ENCODE data around the gene THRB.

Gene THRB

DNA sequence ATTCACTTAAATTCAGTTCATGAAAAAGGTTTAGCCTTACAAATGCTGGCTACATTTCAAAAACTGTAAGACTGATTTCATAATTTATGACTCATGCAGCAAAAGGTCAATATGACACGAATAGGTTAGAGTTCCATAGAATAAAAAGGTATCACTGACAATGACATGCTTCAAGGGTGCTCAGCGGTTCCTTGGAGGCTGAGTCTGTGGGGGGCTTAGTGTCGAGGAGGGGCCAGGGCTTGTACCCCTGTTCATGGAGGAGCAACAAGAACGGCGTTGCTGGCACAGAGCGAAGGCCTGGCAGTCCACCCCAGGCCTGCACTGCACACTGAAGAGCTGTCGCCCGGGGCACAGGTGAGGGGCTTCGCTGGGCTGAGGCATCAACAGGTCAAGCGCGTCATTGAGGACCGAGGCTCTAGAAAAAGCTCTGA is 375.3 kb downstream of the THRB start:
- DNase-seq (ENCODE audit: low read depth), result peak; percentile 77
- H3K4me3 ChIP-seq (ENCODE audit: low read length), result no peak overlapping the region
- TF ChIP-seq, protein P1, sequence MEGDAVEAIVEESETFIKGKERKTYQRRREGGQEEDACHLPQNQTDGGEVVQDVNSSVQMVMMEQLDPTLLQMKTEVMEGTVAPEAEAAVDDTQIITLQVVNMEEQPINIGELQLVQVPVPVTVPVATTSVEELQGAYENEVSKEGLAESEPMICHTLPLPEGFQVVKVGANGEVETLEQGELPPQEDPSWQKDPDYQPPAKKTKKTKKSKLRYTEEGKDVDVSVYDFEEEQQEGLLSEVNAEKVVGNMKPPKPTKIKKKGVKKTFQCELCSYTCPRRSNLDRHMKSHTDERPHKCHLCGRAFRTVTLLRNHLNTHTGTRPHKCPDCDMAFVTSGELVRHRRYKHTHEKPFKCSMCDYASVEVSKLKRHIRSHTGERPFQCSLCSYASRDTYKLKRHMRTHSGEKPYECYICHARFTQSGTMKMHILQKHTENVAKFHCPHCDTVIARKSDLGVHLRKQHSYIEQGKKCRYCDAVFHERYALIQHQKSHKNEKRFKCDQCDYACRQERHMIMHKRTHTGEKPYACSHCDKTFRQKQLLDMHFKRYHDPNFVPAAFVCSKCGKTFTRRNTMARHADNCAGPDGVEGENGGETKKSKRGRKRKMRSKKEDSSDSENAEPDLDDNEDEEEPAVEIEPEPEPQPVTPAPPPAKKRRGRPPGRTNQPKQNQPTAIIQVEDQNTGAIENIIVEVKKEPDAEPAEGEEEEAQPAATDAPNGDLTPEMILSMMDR (IDR thresholded peaks at IDR 0.05; ENCODE audit: insufficient read depth, low read depth, low read length, missing control alignments), result no peak

DNA sequence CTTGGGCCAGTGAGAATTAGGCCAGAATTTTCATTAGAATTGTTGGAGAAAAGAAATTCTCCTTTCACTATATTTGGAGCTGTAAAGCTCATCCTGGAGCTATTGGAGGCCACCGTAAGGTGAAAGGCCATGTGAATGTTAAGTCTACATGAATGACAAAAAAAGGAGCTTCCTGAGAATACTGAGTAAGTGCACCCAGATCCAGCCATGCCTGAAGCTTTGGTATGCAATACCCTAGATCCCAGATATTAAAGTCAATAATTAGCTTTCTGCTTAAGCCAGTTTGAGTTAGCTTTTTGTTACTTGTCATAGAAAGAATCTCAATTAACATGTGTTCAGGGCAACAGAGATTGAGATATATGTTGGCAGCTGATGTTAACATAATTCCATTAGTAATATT is 377.1 kb downstream of the THRB start:
- DNase-seq (ENCODE audit: low read depth), result no peak
- TF ChIP-seq, protein P1 (IDR thresholded peaks at IDR 0.05; ENCODE audit: insufficient read depth, low read depth, low read length, missing control alignments), result no peak
- no peak overlapping the region for H3K4me3 ChIP-seq (ENCODE audit: low read length)

DNA sequence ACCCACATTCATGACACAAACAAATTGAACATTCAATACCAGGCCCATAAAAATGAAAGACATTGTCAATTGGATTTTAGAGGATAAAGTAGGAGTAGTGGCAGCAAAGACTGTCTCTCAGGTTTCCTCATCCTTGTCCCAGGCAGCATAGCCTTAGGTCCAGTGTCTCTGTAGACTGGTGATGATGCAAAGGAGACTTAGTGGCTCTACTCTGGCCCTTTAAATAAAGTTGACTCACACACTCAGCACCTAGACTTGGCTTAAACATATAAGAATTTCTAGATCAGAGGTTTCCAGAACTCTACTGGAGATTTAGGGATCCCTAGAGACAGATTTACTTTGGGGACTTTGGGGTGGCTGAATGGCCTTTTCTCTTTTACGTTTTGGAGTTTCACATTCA is 382.9 kb downstream of the THRB start:
- TF ChIP-seq, protein P1 (IDR thresholded peaks at IDR 0.05; ENCODE audit: insufficient read depth, low read depth, low read length, missing control alignments), result no peak
- H3K4me3 ChIP-seq (ENCODE audit: low read length), result no peak overlapping the region
- peak; percentile 24 for DNase-seq (ENCODE audit: low read depth)

DNA sequence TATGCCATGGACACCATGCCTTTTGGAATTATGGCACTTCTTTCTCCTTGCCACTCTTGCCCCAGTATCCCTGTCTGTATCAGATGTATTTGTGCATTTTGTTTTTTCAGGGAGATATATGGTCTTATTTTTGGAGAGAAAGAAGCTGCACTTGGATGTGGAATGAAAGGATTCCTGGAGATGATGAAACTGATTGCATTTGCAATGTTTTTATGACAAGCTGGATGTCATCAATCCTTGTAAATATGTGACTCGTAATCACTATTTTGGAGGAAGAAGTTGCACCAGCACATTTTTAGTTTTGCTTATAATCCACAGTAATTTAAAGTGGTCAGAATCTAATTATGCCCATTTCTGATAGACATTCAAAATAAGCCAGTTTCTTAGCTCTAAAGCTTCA is 384.6 kb downstream of the THRB start:
- TF ChIP-seq, protein P1 (IDR thresholded peaks at IDR 0.05; ENCODE audit: insufficient read depth, low read depth, low read length, missing control alignments), result no peak
- no peak overlapping the region for H3K4me3 ChIP-seq (ENCODE audit: low read length)
- peak; percentile 15 for DNase-seq (ENCODE audit: low read depth)

DNA sequence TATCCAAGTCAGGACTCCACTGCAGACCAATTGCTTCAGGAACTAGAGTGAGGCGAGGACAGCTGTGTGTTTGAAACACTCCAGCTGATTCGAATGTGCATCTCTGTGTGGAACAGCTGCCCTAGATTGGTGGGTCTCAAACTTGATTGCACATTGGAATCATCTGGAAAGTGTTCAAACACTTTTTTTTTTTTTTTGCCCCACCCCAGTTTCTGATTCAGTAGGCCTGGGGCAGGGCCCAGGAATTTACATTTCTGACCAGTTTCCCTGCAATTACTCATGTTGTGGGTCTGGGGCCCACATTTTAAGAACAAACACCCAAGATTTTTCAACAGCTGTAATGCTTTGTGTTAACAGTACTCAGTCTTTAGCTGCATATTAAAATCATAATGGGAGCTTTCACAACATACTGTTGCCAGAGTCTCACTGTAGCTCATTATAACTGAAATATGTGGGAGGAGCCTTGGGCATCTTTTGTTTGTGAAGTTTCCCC is 392.9 kb downstream of the THRB start:
- TF ChIP-seq, protein P1 (IDR thresholded peaks at IDR 0.05; ENCODE audit: insufficient read depth, low read depth, low read length, missing control alignments), result no peak
- DNase-seq (ENCODE audit: low read depth), result peak; percentile 62
- H3K4me3 ChIP-seq (ENCODE audit: low read length), result no peak overlapping the region

DNA sequence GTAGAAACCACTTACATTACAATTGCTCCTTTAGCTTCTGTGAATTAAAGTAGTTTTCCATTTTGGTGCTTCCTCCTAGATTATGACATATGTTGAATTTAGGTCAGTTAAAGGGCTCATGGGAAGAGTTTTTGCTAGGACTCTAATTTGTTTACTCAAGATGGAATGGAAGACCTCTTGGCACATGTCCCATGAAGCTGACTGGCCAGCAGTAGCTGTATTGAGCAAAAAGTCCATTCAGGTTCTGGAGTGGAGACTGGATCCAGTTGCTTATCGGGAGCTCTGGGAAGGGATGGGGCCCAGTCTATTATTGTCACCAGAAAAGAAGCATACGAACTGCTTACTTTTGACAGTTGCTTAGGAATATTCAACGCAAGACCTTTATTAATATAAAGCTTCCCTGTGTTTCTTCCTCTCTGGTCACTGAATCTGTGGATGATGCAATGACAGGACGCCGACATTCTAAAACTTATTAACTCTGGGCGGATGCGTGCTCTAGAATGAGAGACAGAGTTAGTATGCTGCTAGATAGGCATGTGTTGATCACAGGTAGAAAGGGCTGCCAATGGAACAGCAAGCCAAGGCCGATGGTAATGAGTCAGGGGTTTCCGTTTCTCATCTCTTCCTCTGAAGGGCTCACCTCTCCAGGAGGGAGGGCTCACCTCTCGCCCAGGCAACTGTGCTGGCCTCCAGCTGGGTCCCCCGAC is 393.8 kb downstream of the THRB start:
- TF ChIP-seq, protein P1 (IDR thresholded peaks at IDR 0.05; ENCODE audit: insufficient read depth, low read depth, low read length, missing control alignments), result no peak
- no peak for DNase-seq (ENCODE audit: low read depth)
- H3K4me3 ChIP-seq (ENCODE audit: low read length), result no peak overlapping the region
